CD4-positive, alpha-beta T cell treated with Interferon gamma for 1 hour (primary cell): ENCODE results near the gene HLCS.

Experiments used
- DNase-seq: peaks from one replicate; pipeline ENCODE4 v3.0.0-alpha.2; 2020

Gene HLCS

GRCh38 chr21:36879827-36880226 is 86.6 kb downstream of the HLCS start:
- no peak for DNase-seq

- no peak for DNase-seq
Observed at GRCh38 chr21:36877741-36878140, 88.7 kb downstream of the HLCS start.

- no peak for DNase-seq
Observed at GRCh38 chr21:36874665-36875064, 91.8 kb downstream of the HLCS start.

- DNase-seq, result no peak
Observed at GRCh38 chr21:36873513-36873912, 93.0 kb downstream of the HLCS start.

- no peak for DNase-seq
Observed at GRCh38 chr21:36867291-36867905, 99.1 kb downstream of the HLCS start.

- DNase-seq, result no peak
Observed at GRCh38 chr21:36866419-36866818, 100.0 kb downstream of the HLCS start.

GRCh38 chr21:36864974-36865373 is 101.5 kb downstream of the HLCS start:
- no peak for DNase-seq

- DNase-seq, result no peak
Observed at GRCh38 chr21:36863260-36863659, 103.2 kb downstream of the HLCS start.

- no peak for DNase-seq
Observed at GRCh38 chr21:36861595-36862323, 104.7 kb downstream of the HLCS start.

GRCh38 chr21:36860736-36861594 is 105.5 kb downstream of the HLCS start:
- DNase-seq, result no peak

GRCh38 chr21:36859744-36860501 is 106.5 kb downstream of the HLCS start:
- DNase-seq, result peak; percentile 74

GRCh38 chr21:36858320-36858957 is 108.0 kb downstream of the HLCS start:
- no peak for DNase-seq

- DNase-seq, result no peak
Observed at GRCh38 chr21:36856643-36857042, 109.8 kb downstream of the HLCS start.

GRCh38 chr21:36854391-36854790 is 112.1 kb downstream of the HLCS start:
- no peak for DNase-seq

- no peak for DNase-seq
Observed at GRCh38 chr21:36852864-36853263, 113.6 kb downstream of the HLCS start.

GRCh38 chr21:36852293-36852692 is 114.2 kb downstream of the HLCS start:
- DNase-seq, result no peak

- no peak for DNase-seq
Observed at GRCh38 chr21:36851121-36851520, 115.3 kb downstream of the HLCS start.

- no peak for DNase-seq
Observed at GRCh38 chr21:36850372-36850771, 116.1 kb downstream of the HLCS start.

- DNase-seq, result no peak
Observed at GRCh38 chr21:36849461-36850105, 116.9 kb downstream of the HLCS start.

GRCh38 chr21:36848730-36849274 is 117.7 kb downstream of the HLCS start:
- no peak for DNase-seq

GRCh38 chr21:36847189-36847588 is 119.3 kb downstream of the HLCS start:
- DNase-seq, result no peak

- no peak for DNase-seq
Observed at GRCh38 chr21:36846631-36847030, 119.8 kb downstream of the HLCS start.
